Measurements from ENCODE around the gene CENPB.

The CENPB gene

GRCh38 chr20:3777381-3777715 lies 9.2 kb downstream of the CENPB start:
- Histone ChIP-seq H3K9me3 (no peaks in the 10 kb centered on the region), H3K4me3 (ENCODE audit: low read depth, low read length) (peak overlapping the region; percentile 60), H3K27me3 (peaks cover 7% of the 10 kb centered on the region), H3K4me1 (no peaks in the 10 kb centered on the region), H3K36me3 (no peaks in the 10 kb centered on the region)
- DNase-seq = no peak
- TF ChIP-seq, protein P1, sequence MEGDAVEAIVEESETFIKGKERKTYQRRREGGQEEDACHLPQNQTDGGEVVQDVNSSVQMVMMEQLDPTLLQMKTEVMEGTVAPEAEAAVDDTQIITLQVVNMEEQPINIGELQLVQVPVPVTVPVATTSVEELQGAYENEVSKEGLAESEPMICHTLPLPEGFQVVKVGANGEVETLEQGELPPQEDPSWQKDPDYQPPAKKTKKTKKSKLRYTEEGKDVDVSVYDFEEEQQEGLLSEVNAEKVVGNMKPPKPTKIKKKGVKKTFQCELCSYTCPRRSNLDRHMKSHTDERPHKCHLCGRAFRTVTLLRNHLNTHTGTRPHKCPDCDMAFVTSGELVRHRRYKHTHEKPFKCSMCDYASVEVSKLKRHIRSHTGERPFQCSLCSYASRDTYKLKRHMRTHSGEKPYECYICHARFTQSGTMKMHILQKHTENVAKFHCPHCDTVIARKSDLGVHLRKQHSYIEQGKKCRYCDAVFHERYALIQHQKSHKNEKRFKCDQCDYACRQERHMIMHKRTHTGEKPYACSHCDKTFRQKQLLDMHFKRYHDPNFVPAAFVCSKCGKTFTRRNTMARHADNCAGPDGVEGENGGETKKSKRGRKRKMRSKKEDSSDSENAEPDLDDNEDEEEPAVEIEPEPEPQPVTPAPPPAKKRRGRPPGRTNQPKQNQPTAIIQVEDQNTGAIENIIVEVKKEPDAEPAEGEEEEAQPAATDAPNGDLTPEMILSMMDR (IDR thresholded peaks at IDR 0.05; ENCODE audit: low read depth, low read length) = no peak

- DNase-seq = no peak
Observed at GRCh38 chr20:3775457-3776108, 11.0 kb downstream of the CENPB start.

GRCh38 chr20:3771552-3772058 lies 14.9 kb downstream of the CENPB start:
- Histone ChIP-seq H3K4me1 (peaks cover 4% of the 10 kb centered on the region), H3K9me3 (no peaks in the 10 kb centered on the region), H3K4me3 (ENCODE audit: low read depth, low read length) (no peak overlapping the region), H3K36me3 (no peaks in the 10 kb centered on the region), H3K27me3 (no peaks in the 10 kb centered on the region)
- DNase-seq = no peak
- TF ChIP-seq, protein P1 (IDR thresholded peaks at IDR 0.05; ENCODE audit: low read depth, low read length) = no peak

More at GRCh38 chr20:3775457-3776108, 11.0 kb downstream of the CENPB start:
- TF ChIP-seq, protein P1 (IDR thresholded peaks at IDR 0.05; ENCODE audit: low read depth, low read length) = no peak
- Histone ChIP-seq H3K27me3 (peaks cover 7% of the 10 kb centered on the region), H3K4me1 (no peaks in the 10 kb centered on the region), H3K4me3 (ENCODE audit: low read depth, low read length) (no peak overlapping the region), H3K36me3 (no peaks in the 10 kb centered on the region), H3K9me3 (no peaks in the 10 kb centered on the region)

DNA sequence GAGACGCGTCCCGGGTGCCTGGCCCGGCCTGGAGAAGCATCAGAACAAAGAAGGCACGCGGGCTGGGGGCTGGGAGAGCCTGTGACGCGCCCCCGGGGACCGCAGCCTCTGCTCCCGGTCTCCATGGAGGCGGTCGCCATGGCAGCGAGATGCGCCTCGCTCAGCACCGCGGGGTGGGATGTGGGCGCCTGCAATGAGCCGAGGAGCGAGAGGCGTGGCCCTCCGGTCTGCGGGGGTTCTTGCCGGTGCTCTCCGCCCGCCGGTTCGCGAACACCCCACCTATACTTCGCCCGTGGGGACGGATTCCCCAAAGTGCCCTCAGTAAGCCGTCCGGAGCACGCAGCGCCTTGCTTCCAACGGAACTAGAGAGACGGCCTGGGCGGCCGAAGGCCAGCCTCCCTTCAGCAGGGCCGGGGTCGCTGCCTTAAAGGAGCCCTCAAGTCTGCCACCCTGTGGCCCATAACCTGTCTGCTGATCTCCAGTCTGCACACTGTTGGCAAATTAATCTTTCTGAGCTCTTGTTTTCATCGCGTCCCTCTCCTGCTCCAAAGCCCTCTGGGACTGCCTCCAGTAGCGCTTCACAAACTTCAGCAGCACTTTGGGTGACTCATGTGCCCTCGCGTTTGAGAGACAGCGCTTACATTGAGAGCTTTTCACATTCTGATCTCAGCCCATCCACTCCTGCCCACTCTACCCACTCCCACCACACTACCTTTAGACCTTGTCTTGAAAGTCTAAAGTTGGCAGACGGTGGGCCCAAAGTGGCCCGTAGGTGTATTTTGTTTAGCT lies 18.0 kb downstream of the CENPB start:
- H3K27me3 ChIP-seq = no peaks in the 10 kb centered on the region
- peaks cover 6% of the 10 kb centered on the region for H3K4me1 ChIP-seq
- peak overlapping the region; percentile 91 for H3K4me3 ChIP-seq (ENCODE audit: low read depth, low read length)
- H3K9me3 ChIP-seq = no peaks in the 10 kb centered on the region
- H3K36me3 ChIP-seq = no peaks in the 10 kb centered on the region
- DNase-seq = peak; percentile 92
- TF ChIP-seq, protein P1 (IDR thresholded peaks at IDR 0.05; ENCODE audit: low read depth, low read length) = peak; percentile 79

DNA sequence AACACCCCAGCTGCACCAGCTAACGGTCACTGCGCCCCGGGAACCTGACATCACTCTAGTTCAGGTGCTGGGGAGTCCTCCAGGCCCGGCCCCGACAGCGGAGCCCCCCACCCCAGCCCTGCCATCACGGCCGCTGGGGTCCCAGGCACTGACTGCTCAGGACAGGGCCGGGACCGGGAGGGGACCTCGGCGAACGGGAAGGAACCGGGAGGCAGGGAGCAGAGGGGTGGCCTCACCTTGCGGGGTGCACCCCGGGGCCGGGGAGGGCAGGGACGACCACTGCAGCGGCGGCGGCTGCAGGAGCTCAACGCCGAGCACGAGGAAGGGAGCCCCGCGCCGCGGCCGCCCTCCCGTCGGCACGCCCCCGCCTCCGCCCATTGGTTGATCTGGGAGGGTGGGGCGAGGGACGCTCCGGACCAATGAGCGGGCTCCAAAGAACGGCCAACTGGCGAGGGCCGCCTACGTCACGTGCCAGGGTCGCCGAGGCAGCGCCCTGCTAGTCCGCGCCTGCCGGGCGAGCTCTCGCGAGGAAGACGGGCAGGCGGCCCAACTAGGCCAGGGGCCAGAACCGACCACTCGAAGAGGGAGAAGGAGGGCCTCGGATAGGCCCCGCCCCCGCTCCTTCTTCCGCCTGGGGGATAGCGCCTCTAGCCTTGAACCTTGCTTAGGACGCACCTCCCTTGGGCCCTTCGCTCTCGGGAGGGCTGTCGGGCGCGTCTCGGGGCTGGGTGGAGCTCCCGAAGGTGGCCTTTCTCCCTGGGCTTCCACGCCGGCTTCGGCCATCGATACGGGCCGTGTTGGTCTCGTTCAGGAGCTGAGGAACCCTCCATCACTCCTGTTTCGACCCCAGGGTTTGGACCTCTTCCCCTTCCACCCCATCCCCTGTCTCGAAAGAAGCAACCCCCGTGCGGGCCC lies 18.9 kb downstream of the CENPB start, which contains the start of gene ADISSP:
ADISSP (minus strand) TSS at position 327 of the 915 bp plus-strand sequence. CDS start 7,653 bp downstream, outside the sequence.
- DNase-seq = peak; percentile 100
- Histone ChIP-seq H3K9me3 (no peaks in the 10 kb centered on the region), H3K36me3 (no peaks in the 10 kb centered on the region), H3K4me1 (peaks cover 6% of the 10 kb centered on the region), H3K4me3 (ENCODE audit: low read depth, low read length) (peak within 1 kb of the TSS; percentile 91), H3K27me3 (no peaks in the 10 kb centered on the region)
- TF ChIP-seq, protein P1 (IDR thresholded peaks at IDR 0.05; ENCODE audit: low read depth, low read length) = peak; percentile 15

Data from BE2C (cell line).